Rectal smooth muscle tissue (tissue), 1 donor: ENCODE measurements around the gene HIGD1C.
A peak's percentile ranks its signal among the peaks of the same experiment; 100 is the strongest.

Source experiments
- H3K27ac ChIP-seq: one replicate; pipeline ENCODE4 v1.7.0; 2013; ENCODE audit warnings: low read depth, low read length, inconsistent platforms
- H3K27me3 ChIP-seq: one replicate; pipeline ENCODE4 v1.7.0; 2013; ENCODE audit warnings: low read length; ENCODE audit not compliant: control insufficient read depth, insufficient read depth
- H3K36me3 ChIP-seq: one replicate; pipeline ENCODE4 v1.7.0; 2013; ENCODE audit warnings: low read length; ENCODE audit not compliant: control insufficient read depth, insufficient read depth
- H3K4me1 ChIP-seq: one replicate; pipeline ENCODE4 v1.7.0; 2013; ENCODE audit warnings: low read length; ENCODE audit not compliant: control insufficient read depth, insufficient read depth
- H3K4me3 ChIP-seq: one replicate; pipeline ENCODE4 v1.7.0; 2013; ENCODE audit warnings: low read length
- H3K9ac ChIP-seq: one replicate; pipeline ENCODE4 v1.7.0; 2013; ENCODE audit warnings: low read length

The HIGD1C gene

DNA sequence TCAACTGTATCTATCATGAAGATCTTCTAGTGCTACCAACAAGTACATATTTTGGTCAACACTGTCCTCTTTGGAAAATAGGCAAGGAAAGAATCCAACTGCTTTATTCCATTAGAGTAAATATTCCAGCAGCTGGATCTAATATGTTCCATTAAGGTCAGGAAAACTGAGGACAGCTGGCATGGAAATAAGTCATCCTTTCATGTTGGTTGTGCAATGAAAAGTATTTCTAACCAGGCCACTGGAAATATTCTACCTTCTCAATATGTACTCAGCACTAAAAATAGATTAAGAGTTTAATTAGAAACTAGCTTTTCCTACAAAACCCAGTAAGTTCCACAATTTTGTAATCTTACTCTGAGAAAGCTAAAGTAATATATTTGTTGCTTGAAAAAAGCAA lies 19.6 kb downstream of the HIGD1C start:
- H3K36me3 ChIP-seq: no peaks in the 10 kb centered on the region
- H3K27ac ChIP-seq: no peak overlapping the region
- no peak overlapping the region for H3K9ac ChIP-seq
- H3K27me3 ChIP-seq: no peaks in the 10 kb centered on the region
- H3K4me3 ChIP-seq: no peak overlapping the region
- H3K4me1 ChIP-seq: no peaks in the 10 kb centered on the region

DNA sequence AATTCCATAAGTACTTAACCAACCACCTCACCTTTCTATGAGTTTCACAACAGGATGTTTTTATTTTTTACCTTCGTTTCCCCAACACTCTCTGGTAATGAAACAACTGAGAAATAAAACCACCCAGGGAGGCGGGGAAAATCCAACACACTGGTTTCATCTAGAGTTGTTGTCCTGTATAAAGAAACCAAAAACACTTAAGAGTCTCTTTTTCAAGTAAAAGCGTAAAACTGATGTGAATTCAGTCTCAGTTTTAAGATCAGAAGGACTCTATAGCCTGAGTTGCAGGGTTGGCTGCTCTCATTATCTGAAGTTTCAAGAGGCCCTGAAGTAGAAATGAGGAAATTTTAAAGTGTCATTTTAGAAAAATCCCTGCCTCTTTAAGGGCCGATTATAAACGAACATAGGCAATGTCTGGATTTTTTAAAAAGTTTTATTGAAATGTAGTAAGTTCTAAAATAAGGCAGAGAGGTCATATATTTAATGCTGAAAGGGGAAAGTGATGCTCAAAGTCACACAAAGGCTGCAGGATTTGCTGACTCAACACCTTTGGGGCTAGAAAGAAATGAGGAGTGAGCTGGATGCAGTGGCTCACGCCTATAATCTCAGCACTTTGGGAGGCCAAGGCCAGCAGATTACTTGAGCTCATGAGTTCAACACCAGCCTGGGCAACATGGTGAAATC lies 27.2 kb downstream of the HIGD1C start:
- no peaks in the 10 kb centered on the region for H3K36me3 ChIP-seq
- no peak overlapping the region for H3K27ac ChIP-seq
- H3K4me1 ChIP-seq: peaks cover under 1% of the 10 kb centered on the region
- no peak overlapping the region for H3K9ac ChIP-seq
- H3K27me3 ChIP-seq: no peaks in the 10 kb centered on the region
- no peak overlapping the region for H3K4me3 ChIP-seq

GRCh38 chr12:50980545-50980944 lies 28.2 kb downstream of the HIGD1C start:
- Histone ChIP-seq H3K27me3 (no peaks in the 10 kb centered on the region), H3K4me1 (peaks cover 9% of the 10 kb centered on the region), H3K4me3 (no peak overlapping the region), H3K9ac (no peak overlapping the region), H3K27ac (no peak overlapping the region), H3K36me3 (no peaks in the 10 kb centered on the region)

DNA sequence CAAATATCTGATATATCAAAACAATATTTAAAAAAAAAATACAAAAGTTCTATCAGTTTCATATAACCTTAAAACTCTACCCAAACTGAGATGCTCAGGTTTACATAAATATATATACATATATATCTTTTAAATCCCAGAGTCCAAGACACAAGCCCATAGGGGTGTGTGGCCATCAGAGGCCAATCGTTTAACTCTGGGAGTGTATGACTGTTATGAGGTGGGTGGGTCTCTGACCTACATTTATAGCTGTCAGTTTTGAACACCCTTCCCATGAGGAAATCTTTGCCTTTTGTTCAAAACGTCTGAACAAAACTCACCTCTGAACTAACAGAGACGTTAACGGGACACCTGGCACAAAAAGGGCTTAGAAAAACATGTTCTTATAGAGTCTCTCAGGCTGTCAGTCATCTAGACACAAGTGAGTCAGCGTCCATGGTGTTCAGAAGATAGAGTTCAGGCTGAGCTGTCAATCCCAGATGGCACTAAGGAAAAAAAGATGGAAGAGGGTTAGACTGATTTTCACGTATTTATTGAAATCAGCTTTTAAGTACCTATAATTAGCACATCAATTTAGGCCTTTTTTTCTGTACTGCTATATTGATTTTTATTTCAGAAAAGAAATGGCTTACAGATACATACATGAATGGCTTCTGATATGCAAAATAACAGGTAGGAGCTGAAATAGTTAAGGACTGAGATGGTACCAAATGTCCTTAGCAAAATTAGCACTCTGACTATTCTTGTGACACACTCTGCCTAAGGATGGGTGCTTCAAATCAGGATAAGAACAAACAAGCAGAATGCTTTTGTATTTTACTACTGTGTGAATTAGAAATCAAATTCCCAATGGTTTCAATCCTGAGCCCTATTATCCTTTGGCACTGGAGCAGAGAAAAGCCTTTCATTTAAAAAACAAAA lies 29.2 kb downstream of the HIGD1C start:
- H3K4me1 ChIP-seq: peaks cover 17% of the 10 kb centered on the region
- no peaks in the 10 kb centered on the region for H3K36me3 ChIP-seq
- H3K9ac ChIP-seq: no peak overlapping the region
- H3K27me3 ChIP-seq: no peaks in the 10 kb centered on the region
- no peak overlapping the region for H3K4me3 ChIP-seq
- no peak overlapping the region for H3K27ac ChIP-seq

- H3K9ac ChIP-seq: no peak overlapping the region
Observed at GRCh38 chr12:50984586-50985298, 32.4 kb downstream of the HIGD1C start.

DNA sequence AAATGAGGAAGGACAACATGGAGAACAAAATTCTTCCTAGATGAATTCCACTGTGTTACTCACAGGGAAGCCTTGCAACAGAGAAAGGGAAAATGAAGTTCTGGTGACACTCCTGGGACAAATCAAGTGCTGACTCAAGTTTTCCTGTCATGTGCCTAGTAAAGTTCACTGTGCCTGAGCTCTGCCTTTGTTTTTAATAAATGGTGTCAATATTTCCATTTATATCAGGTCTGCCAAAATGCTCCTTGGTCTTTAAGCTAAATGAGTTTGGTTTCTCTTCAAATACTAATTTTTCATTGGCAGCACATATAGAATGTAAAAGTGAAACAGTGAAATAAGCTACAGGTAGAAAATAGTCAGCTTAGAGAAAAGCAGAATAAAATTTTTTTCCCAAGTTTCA lies 33.0 kb downstream of the HIGD1C start:
- H3K4me1 ChIP-seq: peaks cover 24% of the 10 kb centered on the region
- H3K9ac ChIP-seq: no peak overlapping the region
- no peaks in the 10 kb centered on the region for H3K27me3 ChIP-seq
- H3K27ac ChIP-seq: peak overlapping the region; percentile 66
- H3K4me3 ChIP-seq: no peak overlapping the region
- peaks cover 15% of the 10 kb centered on the region for H3K36me3 ChIP-seq

More at GRCh38 chr12:50984586-50985298, 32.4 kb downstream of the HIGD1C start:
- H3K36me3 ChIP-seq: peaks cover 13% of the 10 kb centered on the region
- no peak overlapping the region for H3K4me3 ChIP-seq
- H3K27me3 ChIP-seq: no peaks in the 10 kb centered on the region
- H3K4me1 ChIP-seq: peaks cover 24% of the 10 kb centered on the region
- H3K27ac ChIP-seq: peak overlapping the region; percentile 66

DNA sequence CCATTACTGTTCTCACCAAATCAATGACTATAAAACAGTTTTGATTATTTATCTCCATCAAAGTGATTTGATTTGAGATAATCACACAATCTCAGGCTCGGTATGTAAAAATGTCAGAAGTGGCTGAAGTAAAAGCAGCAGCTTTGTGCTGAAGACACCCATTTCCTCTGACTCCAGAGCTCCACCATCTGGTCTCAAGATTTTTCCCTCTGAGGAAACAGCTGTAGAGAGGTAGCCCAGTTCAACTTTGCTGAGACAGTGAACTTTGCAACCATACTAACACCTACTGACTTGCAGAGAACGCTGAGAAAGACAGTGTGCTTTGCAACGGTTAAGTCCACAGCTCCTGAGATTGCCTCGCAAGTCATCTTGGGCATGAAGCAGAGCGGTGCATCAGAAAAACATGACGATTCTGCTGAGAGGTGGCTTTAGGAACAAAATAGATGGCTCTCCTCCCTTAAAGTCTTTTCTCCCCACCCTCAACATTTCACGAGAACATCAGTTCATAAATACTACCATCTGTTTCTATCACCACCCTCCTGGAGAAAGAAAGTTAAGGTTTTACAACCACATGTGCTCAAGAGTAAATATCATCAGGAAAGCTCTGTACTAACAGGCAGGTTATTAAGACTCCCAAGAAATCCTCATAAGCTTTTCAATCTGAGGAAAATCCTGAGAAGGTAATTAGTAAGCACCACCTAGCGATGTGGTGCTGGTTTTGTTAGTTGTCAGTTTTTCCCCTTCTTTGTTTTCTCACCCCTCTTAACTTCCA lies 34.8 kb downstream of the HIGD1C start:
- peaks cover 24% of the 10 kb centered on the region for H3K4me1 ChIP-seq
- H3K27me3 ChIP-seq: no peaks in the 10 kb centered on the region
- peaks cover 31% of the 10 kb centered on the region for H3K36me3 ChIP-seq
- no peak overlapping the region for H3K9ac ChIP-seq
- no peak overlapping the region for H3K4me3 ChIP-seq
- H3K27ac ChIP-seq: no peak overlapping the region

- no peak overlapping the region for H3K4me3 ChIP-seq
- no peak overlapping the region for H3K9ac ChIP-seq
- no peaks in the 10 kb centered on the region for H3K27me3 ChIP-seq
- H3K36me3 ChIP-seq: peaks cover 33% of the 10 kb centered on the region
- no peak overlapping the region for H3K27ac ChIP-seq
- H3K4me1 ChIP-seq: peaks cover 24% of the 10 kb centered on the region
Observed at GRCh38 chr12:50988051-50988450, 35.7 kb downstream of the HIGD1C start.

GRCh38 chr12:50988871-50989270 lies 36.5 kb downstream of the HIGD1C start:
- no peak overlapping the region for H3K27ac ChIP-seq
- peaks cover 24% of the 10 kb centered on the region for H3K4me1 ChIP-seq
- H3K9ac ChIP-seq: no peak overlapping the region
- peaks cover 33% of the 10 kb centered on the region for H3K36me3 ChIP-seq
- H3K4me3 ChIP-seq: no peak overlapping the region
- H3K27me3 ChIP-seq: no peaks in the 10 kb centered on the region

DNA sequence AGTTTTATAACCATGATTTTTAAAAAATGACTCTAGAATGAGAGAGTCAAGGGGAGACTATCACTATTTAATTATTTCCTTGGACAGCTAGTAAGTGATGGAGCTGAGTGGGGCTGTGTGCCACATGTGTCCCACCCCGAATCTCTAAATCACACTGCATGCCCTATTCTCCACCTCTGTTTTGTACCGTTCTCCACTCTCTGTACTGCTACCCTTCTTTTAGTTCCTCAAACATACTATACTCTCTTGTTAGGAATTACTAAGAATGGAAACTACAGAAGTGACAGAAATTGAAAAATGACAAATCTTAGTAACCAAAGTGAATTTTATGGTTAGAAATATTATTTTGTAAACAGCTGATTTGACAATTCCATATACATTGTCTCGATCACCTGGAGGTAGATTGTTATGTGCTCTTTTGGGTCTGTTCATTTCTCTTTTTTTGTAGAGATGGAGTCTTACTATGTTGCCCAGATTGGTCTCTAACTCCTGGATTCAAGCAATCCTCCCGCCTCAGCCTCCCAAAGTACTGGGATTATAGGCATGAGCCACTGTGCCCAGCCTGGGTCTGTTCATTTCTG lies 37.9 kb downstream of the HIGD1C start:
- no peak overlapping the region for H3K27ac ChIP-seq
- H3K4me1 ChIP-seq: peaks cover 18% of the 10 kb centered on the region
- H3K36me3 ChIP-seq: peaks cover 35% of the 10 kb centered on the region

GRCh38 chr12:50990791-50991190 lies 38.4 kb downstream of the HIGD1C start:
- H3K27me3 ChIP-seq: no peaks in the 10 kb centered on the region
- H3K36me3 ChIP-seq: peaks cover 40% of the 10 kb centered on the region
- H3K27ac ChIP-seq: no peak overlapping the region

More for the DNA sequence above, 37.9 kb downstream of the HIGD1C start:
- H3K27me3 ChIP-seq: no peaks in the 10 kb centered on the region
- H3K4me3 ChIP-seq: no peak overlapping the region
- no peak overlapping the region for H3K9ac ChIP-seq

More at GRCh38 chr12:50990791-50991190, 38.4 kb downstream of the HIGD1C start:
- Histone ChIP-seq H3K9ac (no peak overlapping the region), H3K4me1 (peaks cover 13% of the 10 kb centered on the region), H3K4me3 (no peak overlapping the region)
